Smooth muscle cell of the umbilical artery (primary cell): ENCODE data around the gene LHX4. TPM values are rescaled to one million over a fixed set of nuclear protein-coding genes. Genes with fewer than 3 reads are reported as not detected.

Experiments used
- total RNA-seq: library from RNA; depleted of rRNA; stranded (reverse); fragments of >200 nt; gene quantifications from 2 replicates; pipeline ENCODE4 v1.2.3, GENCODE V29; 2014

LHX4 gene
- total RNA-seq = under 0.01 TPM in 2 replicates

GRCh38 chr1:180229483-180230415, at the start of gene LHX4:
LHX4 (plus strand) TSS chr1:180230264; CDS start chr1:180230530, 266 bp downstream.

Other genes starting within 250 kb of the LHX4 start
- gene QSOX1, start 75.4 kb upstream of the LHX4 start, total RNA-seq = 595 and 635 TPM in 2 replicates